GM19467 (cell line): ENCODE results near the gene LARGE1.
"Not testable (repeated sequence)": the region's sequence is repeated elsewhere in the genome, so short reads cannot be mapped to it uniquely, and the experiment has no call there.

Experiments
- ATAC-seq: cut with Tn5 transposase; IDR thresholded peaks from one replicate; pipeline ENCODE4 v1.9.1; 2021; ENCODE audit warnings: mild to moderate bottlenecking, moderate library complexity; ENCODE audit not compliant: unreplicated experiment

Gene LARGE1

GRCh38 chr22:33572086-33572485 is 348.2 kb downstream of the LARGE1 start:
- ATAC-seq: no peak

- no peak for ATAC-seq
Observed at GRCh38 chr22:33570110-33570509, 350.2 kb downstream of the LARGE1 start.

GRCh38 chr22:33569559-33569958 is 350.7 kb downstream of the LARGE1 start:
- ATAC-seq: no peak

- ATAC-seq: no peak
Observed at GRCh38 chr22:33569018-33569417, 351.3 kb downstream of the LARGE1 start.

GRCh38 chr22:33566495-33566894 is 353.8 kb downstream of the LARGE1 start:
- not testable (repeated sequence) for ATAC-seq

- no peak for ATAC-seq
Observed at GRCh38 chr22:33565580-33565995, 354.7 kb downstream of the LARGE1 start.

- no peak for ATAC-seq
Observed at GRCh38 chr22:33564683-33565082, 355.6 kb downstream of the LARGE1 start.

- no peak for ATAC-seq
Observed at GRCh38 chr22:33563220-33563964, 356.9 kb downstream of the LARGE1 start.

GRCh38 chr22:33562501-33562900 is 357.8 kb downstream of the LARGE1 start:
- ATAC-seq: no peak

- no peak for ATAC-seq
Observed at GRCh38 chr22:33561149-33561807, 359.0 kb downstream of the LARGE1 start.

GRCh38 chr22:33557836-33558235 is 362.4 kb downstream of the LARGE1 start:
- no peak for ATAC-seq

- ATAC-seq: no peak
Observed at GRCh38 chr22:33555814-33556522, 364.3 kb downstream of the LARGE1 start.

GRCh38 chr22:33553493-33553892 is 366.8 kb downstream of the LARGE1 start:
- no peak for ATAC-seq

- no peak for ATAC-seq
Observed at GRCh38 chr22:33544707-33545106, 375.6 kb downstream of the LARGE1 start.

GRCh38 chr22:33542722-33543121 is 377.6 kb downstream of the LARGE1 start:
- ATAC-seq: no peak

GRCh38 chr22:33542153-33542552 is 378.1 kb downstream of the LARGE1 start:
- no peak for ATAC-seq

GRCh38 chr22:33539902-33540751 is 380.1 kb downstream of the LARGE1 start:
- ATAC-seq: no peak

GRCh38 chr22:33539202-33539901 is 380.9 kb downstream of the LARGE1 start:
- no peak for ATAC-seq

GRCh38 chr22:33538277-33538885 is 381.9 kb downstream of the LARGE1 start:
- ATAC-seq: no peak

GRCh38 chr22:33537059-33537458 is 383.2 kb downstream of the LARGE1 start:
- ATAC-seq: no peak
